ENCODE data around the gene TEDC2. TPM values are rescaled to one million over a fixed set of nuclear protein-coding genes. Genes with fewer than 3 reads are reported as not detected.
A peak's percentile ranks its signal among the peaks of the same experiment; 100 is the strongest.

TEDC2 gene
- total and polyA plus RNA-seq, 2 of the 8 experiments (the other 6 are each of a cell fraction or from before 2014, with no cell fraction given), result 54.6 to 55.6 TPM

GRCh38 chr16:2429034-2429770, 30.7 kb upstream of the TEDC2 start, which contains the start of gene CCNF (continued):
- TF ChIP-seq SIX5 (IDR thresholded peaks at IDR 0.05; ENCODE audit: low read depth, low read length) (no peak), JUND (IDR thresholded peaks at IDR 0.05; ENCODE audit: low read length) (no peak), POLR2AphosphoS5 (IDR thresholded peaks at IDR 0.05; ENCODE audit: low read depth, low read length) (peak; percentile 10; the same call in 1 of the 2 replicates), RFX5 (IDR thresholded peaks at IDR 0.05; ENCODE audit: borderline replicate concordance, low read depth, low read length) (no peak), EGR1 (IDR thresholded peaks at IDR 0.05; ENCODE audit: borderline replicate concordance, low read depth, low read length) (no peak), SRF (IDR thresholded peaks at IDR 0.05; ENCODE audit: low read depth, low read length) (no peak), HDAC2 (IDR thresholded peaks at IDR 0.05; ENCODE audit: borderline replicate concordance in 1 of 2, low read depth in 2 of 2, low read length in 2 of 2) (no peak), ATF3 (IDR thresholded peaks at IDR 0.05; ENCODE audit: insufficient read depth, low read depth, low read length) (no peak), TAF7 (optimal IDR thresholded peaks at IDR 0.05; ENCODE audit: borderline replicate concordance, low read depth, low read length) (peak; percentile 38), SUZ12 (IDR thresholded peaks at IDR 0.05; ENCODE audit: low read length) (no peak), ATF2 (IDR thresholded peaks at IDR 0.05; ENCODE audit: low read length) (no peak), SIRT6 (IDR thresholded peaks at IDR 0.05; ENCODE audit: low read length) (no peak), SP1 (IDR thresholded peaks at IDR 0.05; ENCODE audit: low read depth, low read length) (peak; percentile 94), RNF2 (IDR thresholded peaks at IDR 0.05; ENCODE audit: borderline replicate concordance, low read depth, low read length, missing control alignments, poor library complexity, severe bottlenecking) (no peak), ZNF274 (IDR thresholded peaks at IDR 0.05; ENCODE audit: borderline replicate concordance, extremely low read depth, low read length) (no peak), EZH2 (IDR thresholded peaks at IDR 0.05; ENCODE audit: low read depth, low read length, severe bottlenecking) (no peak)
